Kidney epithelial cell (primary cell): ENCODE data around the gene OR10X1. TPM values are rescaled to one million over a fixed set of nuclear protein-coding genes. Genes with fewer than 3 reads are reported as not detected.

Source experiments
- DNase-seq: peaks from one replicate; pipeline ENCODE4 v3.0.0-alpha.2; 2010; ENCODE audit warnings: low read depth
- H3K27me3 ChIP-seq: 2 replicates; pipeline ENCODE4 v1.6.0; 2011; ENCODE audit warnings: low read length; ENCODE audit not compliant: control insufficient read depth, insufficient read depth
- H3K36me3 ChIP-seq: 2 replicates; pipeline ENCODE4 v1.5.1; 2011; ENCODE audit warnings: low read length; ENCODE audit not compliant: control insufficient read depth, insufficient read depth
- H3K4me3 ChIP-seq: 2 replicates; pipeline ENCODE4 v1.5.1; 2011; ENCODE audit warnings: low read depth, mild to moderate bottlenecking, control low read depth, low read length
- total RNA-seq: library from RNA; depleted of rRNA; stranded (reverse); fragments of >200 nt; gene quantifications from 2 replicates; pipeline ENCODE4 v1.2.3, GENCODE V29; 2015
- TF ChIP-seq, protein P1 (sequence below): IDR thresholded peaks from 2 replicates; pipeline ENCODE4 v1.5.1; 2011; ENCODE audit warnings: mild to moderate bottlenecking, moderate library complexity, low read length, control low read depth, inconsistent platforms; ENCODE audit not compliant: insufficient read depth, poor library complexity, severe bottlenecking

OR10X1 gene
- total RNA-seq, 1 donor from 2014 or later, result not detected

DNA sequence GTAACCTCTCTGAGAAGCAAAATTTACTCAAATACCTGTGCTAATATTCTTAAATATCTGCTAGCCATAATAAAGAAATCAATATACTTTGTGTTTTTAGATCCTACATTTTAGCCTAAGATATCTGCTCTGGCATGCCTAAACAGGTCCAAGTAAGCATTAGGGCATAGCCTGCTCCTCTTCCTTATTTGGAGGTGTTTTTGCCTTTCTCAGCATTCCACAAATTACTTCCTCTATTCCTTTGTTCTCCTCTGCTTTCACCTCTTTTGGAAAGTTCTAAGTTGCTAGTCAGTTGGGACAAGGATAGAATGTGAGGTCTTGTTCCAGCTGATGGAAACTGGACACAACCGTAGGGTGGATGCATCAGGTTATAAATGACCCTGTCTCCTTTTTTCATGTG, 7.2 kb upstream of the OR10X1 start:
- Histone ChIP-seq H3K36me3 (no peaks in the 10 kb centered on the region), H3K27me3 (no peaks in the 10 kb centered on the region), H3K4me3 (no peak overlapping the region)
- no peak for DNase-seq
- TF ChIP-seq, protein P1, sequence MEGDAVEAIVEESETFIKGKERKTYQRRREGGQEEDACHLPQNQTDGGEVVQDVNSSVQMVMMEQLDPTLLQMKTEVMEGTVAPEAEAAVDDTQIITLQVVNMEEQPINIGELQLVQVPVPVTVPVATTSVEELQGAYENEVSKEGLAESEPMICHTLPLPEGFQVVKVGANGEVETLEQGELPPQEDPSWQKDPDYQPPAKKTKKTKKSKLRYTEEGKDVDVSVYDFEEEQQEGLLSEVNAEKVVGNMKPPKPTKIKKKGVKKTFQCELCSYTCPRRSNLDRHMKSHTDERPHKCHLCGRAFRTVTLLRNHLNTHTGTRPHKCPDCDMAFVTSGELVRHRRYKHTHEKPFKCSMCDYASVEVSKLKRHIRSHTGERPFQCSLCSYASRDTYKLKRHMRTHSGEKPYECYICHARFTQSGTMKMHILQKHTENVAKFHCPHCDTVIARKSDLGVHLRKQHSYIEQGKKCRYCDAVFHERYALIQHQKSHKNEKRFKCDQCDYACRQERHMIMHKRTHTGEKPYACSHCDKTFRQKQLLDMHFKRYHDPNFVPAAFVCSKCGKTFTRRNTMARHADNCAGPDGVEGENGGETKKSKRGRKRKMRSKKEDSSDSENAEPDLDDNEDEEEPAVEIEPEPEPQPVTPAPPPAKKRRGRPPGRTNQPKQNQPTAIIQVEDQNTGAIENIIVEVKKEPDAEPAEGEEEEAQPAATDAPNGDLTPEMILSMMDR, result no peak

DNA sequence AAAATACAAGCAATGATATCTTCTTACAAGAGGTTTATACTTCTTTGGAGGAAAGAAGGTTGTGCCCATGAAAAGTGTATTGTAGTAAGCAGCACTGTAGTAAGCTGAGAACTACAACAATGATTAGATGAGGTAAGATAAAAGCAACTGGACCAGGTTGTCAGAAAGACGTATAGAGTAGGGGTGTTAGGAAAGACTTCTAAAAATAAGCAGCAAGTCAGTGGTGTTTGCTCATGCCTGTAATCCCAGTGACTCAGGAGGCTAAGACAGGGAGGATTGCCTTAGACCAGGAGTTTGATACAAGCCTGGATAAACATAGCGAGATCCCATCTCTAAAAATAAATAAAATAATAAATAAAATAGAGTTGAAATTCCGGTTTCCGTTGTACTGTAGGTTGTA, 4.3 kb upstream of the OR10X1 start:
- Histone ChIP-seq H3K4me3 (no peak overlapping the region), H3K27me3 (no peaks in the 10 kb centered on the region), H3K36me3 (no peaks in the 10 kb centered on the region)
- no peak for DNase-seq
- TF ChIP-seq, protein P1, result no peak

DNA sequence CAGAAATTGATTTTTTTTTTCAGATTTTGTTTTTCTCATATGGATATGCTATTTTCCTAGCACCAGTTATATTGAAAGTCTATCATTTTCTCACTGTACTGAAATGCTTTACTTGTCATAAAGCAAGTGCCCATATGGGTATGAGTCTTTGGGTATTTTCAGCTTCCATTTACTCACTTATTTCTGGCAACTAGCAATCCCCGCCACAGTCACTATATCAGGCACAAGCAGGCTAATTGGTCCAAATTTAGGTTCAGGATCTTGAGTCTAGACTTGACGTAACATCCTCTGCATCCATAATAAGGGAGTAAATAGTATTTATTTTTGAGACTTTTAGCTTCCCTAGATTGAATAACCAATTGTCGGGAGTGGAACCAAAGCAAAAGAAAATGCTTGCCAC, 2.1 kb downstream of the OR10X1 start:
- no peaks in the 10 kb centered on the region for H3K36me3 ChIP-seq
- H3K27me3 ChIP-seq, result no peaks in the 10 kb centered on the region
- TF ChIP-seq, protein P1, result no peak
- H3K4me3 ChIP-seq, result no peak overlapping the region
- DNase-seq, result no peak

DNA sequence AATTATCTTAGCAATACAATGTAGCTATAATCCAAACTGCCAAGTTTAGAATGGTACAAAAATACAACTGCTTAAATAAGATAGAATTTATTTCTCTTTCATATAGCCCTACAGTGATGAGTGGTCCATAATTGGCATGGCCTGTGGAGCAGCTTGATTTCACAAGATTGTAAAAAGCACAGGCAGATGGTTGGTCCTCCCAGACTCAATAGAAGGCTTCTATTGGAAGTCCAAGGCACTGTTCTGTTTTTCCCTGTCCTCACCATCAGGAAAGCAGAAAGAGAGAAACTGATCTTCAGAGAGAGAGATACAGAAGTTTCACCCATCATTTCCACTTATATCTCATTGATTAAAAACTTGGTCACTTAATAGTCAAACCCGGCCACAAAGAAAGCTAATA, 7.5 kb downstream of the OR10X1 start:
- H3K27me3 ChIP-seq, result no peaks in the 10 kb centered on the region
- no peak overlapping the region for H3K4me3 ChIP-seq
- H3K36me3 ChIP-seq, result no peaks in the 10 kb centered on the region
- no peak for DNase-seq
- TF ChIP-seq, protein P1, result no peak

DNA sequence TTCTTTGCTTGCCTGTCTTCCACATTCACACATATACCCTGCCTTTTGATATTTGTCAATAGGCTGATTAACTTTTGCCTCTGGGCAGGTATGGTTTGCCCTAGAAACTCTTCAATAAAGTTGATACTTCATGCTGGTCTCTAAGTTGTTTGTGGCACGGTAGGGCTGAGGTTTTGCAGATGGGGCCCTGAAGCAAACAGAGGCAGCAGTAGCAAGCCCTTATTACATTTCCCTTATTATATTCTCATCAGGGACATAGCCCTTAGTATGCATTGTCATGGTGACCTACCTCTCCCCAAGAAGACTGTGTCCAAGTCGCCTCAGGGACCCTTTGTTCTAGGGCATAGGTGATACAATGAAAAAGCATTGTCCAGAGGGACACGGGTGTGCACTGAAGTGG, 9.2 kb downstream of the OR10X1 start, which contains the start of gene OR6P1:
Gene OR6P1 (minus strand): TSS at position 101 of the 400 bp plus-strand sequence. CDS start 6,976 bp downstream, outside the sequence.
- no peak within 1 kb of the TSS for H3K4me3 ChIP-seq
- no peak for DNase-seq
- H3K36me3 ChIP-seq, result no peaks in the 10 kb centered on the region
- H3K27me3 ChIP-seq, result no peaks in the 10 kb centered on the region
- TF ChIP-seq, protein P1, result no peak

DNA sequence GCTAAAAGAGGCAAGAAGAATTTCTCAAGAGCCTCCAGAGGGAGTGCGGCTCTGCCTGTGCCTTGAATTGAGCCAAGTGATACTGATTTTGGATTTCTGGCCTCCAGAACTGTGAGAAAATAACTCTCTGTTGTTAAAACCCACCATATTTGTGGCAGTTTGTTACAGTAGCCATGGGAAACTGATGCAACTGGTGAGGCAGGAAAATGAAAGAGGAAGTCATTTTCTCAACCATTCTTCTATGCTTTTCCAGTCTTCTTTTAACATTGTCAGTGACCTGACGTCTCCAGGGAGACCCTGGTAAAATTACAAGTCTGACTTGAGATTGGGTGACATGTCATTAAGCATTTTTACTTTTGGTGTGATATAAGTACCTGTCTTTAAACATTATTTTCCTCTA, 15.1 kb downstream of the OR10X1 start:
- no peak overlapping the region for H3K4me3 ChIP-seq
- TF ChIP-seq, protein P1, result no peak
- H3K27me3 ChIP-seq, result no peaks in the 10 kb centered on the region
- no peak for DNase-seq
- H3K36me3 ChIP-seq, result no peaks in the 10 kb centered on the region
